Activated naive CD4-positive, alpha-beta T cell (primary cell): ENCODE data around the gene RAI1.

Source experiments
- DNase-seq, 4 experiments: peaks; one replicate each; lab custom pipeline; 2025; lab: John Stamatoyannopoulos, UW

Gene RAI1

DNA sequence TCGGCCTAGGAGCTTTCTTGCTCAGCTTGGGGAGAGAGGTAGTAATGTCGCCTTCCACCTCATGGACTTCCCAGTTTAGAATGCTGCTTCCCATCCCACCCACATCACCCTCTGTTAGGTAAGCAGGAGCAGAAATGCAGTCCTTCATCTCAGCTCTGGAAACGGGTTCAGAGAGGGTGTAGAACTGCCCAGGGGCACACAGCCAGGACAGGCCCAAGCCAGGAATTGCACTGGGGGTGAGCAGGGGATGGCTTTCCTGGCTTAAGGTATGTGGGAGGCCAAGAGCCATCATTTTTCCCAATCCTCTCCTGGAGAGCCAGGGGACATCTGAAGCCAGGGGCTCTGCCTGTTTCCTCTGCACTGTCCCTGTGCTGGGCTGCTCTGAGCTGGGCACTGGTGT lies 33.6 kb downstream of the RAI1 start:
- DNase-seq: no peak

DNA sequence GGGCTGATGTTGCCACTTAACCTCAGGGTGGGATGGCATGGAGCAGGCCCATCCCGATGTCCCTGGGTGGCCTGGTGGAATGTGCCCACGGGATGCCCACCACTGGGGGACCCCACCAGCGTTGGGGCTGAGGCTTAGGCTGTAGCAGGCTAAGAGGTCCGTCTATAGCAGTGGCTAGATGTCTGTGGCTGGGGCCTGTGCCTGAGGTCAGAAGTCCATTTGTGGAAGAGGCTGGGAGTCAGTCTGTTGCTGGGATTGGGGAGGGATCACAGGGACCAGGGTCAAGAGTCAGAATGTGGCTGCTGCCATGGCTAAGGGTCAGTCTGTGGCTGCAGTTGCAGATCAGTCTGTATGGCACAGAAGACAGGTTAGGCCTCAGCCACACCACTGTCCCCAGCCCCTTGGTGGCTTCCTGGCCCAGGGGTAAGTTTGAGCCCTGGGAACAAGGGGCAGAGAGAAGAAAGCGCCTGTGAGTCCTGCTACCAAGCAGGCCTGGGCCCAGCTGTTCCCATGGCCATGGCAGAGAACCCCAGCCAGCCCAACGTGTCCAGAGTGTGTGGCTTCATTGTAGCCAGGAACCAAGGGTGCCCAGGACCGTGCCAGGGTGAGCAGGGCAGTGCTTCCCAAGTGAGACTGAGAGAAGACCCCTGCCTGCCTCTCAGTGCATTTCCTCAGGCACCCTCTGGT lies 35.7 kb downstream of the RAI1 start:
- no peak for DNase-seq

DNA sequence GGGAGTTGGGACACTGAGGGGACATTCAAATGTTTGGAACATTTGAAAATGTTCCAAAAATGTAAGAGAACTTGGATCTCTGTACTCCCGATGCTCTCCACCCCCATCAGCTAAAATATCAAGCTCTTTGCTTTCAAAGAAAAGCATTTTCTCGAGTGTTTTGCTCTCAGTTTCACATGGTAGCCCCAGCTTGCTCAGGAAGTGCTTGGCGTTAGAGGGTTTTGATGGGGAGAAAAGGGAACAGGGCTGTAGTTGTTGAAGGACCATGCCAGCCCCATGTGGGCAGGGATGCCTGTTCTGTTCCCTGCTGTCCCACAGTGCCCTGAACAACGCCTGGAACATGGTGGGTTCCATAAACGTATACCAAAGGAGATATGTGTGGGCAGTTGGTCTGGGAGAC lies 37.0 kb downstream of the RAI1 start:
- DNase-seq: no peak

DNA sequence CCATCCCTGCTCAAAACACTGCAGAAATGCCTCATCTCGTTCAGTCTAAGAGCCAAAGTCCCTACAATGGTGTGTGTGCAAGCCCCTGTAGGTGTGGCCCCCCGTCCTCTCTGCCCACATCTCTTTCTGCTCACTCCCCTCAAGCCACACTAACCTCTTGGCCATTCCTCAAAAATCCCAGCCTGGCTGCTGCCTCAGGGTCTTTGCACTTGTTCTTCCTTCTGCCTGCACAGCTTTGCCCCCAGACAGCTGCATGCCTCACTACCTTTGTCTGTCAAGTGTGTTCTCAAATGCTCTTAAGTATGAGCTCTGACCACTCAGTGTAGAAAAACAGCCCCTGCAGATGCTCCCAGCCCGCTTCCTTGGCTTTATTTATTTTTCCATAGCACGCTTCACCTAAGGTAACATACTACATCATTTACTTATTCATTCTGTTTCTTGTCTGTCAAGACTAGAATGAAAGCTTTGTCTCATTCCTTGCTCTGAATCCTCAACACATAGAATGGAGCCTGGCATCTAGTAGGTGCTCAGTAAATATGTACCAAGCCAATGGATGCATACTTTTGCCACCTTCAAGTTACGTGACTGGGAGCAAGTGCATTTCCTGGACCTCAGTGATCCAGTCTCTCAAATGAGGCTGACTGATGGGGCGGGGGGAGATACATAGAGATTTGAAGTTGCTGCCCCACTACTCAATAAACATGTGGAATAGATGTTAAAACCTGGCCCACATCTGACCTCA lies 38.1 kb downstream of the RAI1 start:
- no peak for DNase-seq

DNA sequence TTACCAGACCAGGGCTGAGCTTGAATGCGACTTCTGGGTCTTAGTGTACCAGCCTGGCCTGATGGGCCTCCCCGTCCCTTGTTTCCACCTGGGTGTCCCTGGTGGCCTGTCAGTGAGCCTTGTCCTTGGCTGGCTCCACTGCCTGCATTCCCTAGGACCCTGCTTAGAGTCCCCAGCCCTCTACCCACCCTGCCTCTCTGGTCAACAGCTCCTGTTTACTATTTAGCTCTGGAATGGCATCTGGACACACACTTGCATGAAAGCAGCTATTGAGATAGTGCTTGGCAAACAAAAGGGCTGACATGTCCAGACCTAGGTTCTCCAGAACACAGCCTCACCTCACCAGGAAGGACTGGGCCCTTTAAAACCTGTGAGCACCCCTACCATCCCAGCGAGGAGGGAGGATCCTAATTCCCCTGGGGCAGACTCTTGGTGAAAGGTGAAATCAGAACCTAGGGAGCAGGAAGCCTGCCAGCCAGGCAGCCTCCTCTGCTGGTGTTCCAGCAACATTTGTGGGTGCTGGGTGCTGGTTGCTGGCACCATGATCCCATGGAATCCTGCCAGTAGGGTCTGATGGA lies 38.8 kb downstream of the RAI1 start:
- no peak for DNase-seq

DNA sequence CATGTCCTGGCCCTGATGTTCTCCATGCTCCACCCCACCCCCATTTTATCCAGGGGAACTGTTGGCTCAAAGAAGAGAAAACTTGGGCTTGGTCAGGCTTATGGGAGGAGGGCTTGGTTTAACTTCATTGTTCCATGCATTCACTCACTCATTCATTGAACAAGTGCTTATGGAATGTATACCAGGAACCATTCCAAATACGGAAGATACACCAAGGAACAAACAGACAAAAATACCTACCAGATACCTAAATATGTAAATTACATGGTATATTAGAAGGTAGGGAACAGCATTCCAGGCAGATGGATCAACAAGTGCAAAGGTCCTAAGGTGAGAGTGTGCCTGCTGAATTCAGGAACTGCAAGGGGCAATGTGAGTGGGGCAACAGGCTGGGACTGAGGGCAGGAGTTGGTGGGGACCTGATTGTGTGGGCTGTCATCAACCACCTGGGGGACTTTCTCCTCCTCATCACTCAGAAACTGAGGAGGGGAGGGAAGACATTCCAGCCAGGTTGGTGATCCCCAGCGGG lies 39.9 kb downstream of the RAI1 start:
- no peak for DNase-seq

DNA sequence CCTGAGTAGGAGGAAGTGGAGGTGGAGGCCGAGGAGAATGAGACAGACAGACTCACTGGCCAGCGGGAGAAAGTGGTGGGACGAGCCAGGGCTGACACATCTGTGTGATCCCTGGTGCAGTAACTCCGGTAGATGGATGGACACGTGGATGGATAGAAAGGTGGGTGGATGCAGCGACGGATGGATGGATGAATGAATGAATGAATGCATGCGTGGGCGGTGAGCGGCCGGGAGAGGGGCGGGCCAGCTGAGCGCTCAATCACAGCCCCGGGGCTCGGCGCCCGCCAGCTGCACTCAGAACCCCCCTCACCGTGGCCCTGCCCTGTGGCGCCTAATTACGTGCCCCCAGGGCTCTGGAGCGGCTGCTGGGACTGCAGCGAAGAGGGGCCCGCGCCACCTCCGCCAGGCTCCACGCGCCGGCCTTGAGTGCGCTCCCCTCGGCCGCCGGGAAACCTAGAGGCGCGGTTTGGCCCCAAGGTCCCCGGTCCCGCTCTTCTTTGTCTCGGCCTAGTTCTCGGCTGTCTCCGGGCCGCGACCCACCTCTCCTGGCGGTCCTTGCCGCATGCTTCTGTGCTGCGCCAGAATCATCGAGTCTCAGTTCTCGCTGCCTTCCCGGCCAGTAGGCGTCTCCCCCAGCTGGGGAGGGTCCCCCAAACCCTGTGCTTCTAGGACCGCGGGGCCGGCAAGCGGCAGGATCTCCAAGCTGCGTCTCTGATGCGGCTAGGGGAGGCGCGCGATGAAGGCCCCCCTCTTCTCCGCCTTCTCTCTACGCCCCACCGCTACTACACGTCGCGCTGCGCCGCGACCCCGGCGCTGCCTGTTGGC lies 41.0 kb downstream of the RAI1 start:
- DNase-seq: no peak

DNA sequence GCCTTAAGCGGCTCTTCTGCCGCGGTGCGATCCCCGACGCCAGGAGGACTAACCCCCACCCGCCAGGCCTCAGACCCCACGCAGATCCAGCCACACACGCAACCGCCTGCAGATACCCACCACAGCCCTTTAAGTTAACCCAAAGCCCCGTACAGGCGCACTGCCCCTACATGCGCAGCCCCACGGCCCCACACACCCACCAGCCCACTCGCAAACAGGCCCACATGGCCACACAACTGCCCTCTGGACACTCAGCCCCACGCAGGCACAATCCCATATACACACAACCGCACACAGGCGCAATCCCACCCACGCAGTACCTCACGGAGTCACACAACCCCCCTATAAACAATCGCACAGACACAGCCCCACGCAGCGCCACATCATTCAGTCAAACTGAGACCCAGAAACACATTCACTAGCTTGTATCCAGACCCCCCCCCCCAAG lies 41.7 kb downstream of the RAI1 start:
- no peak for DNase-seq

DNA sequence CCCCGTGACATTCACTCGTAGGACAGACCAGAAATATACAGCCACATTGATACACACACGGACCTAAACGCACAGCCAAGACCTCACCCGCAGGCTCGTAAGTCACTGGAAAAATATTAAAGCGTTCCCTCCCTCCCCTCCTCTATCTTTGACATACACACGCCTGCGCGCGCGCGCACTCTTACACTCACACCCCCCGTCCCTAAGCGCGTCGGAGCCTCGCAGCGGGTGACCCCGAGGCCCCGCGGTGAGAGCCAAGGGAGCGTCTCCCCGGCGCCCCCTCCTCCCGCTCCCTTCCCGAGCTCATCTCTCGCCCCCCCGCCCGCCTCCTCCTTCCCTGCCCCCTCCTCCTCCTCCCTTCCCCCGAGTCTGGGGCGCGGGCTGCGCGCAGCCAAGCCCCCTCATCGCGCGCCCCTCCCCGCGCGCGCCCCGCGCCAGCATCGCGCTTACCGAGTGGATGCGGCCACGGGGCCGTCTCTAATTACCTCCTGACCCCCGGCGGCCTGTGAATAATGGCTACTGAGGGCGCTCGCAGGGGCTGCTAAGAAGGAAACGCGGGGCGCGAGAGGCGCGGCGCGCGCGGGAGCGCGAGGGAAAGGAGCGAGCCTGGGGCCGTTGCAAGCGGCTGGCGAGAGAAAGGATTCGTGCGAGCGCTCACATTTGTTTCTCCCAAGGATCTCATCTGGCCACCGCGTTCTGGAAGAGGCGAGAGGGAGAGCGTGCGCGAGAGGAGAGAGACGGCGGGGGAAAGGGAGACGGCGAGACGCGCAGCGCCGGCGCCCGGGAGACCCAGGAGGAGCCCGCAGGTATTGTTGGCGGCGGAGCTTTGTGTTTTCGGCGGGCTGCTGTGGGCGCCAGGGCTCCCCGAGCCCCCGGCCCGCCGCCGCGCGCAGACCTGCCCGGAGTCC lies 42.4 kb downstream of the RAI1 start:
- peak in 1 of 4 experiments; percentile 13 for DNase-seq

DNA sequence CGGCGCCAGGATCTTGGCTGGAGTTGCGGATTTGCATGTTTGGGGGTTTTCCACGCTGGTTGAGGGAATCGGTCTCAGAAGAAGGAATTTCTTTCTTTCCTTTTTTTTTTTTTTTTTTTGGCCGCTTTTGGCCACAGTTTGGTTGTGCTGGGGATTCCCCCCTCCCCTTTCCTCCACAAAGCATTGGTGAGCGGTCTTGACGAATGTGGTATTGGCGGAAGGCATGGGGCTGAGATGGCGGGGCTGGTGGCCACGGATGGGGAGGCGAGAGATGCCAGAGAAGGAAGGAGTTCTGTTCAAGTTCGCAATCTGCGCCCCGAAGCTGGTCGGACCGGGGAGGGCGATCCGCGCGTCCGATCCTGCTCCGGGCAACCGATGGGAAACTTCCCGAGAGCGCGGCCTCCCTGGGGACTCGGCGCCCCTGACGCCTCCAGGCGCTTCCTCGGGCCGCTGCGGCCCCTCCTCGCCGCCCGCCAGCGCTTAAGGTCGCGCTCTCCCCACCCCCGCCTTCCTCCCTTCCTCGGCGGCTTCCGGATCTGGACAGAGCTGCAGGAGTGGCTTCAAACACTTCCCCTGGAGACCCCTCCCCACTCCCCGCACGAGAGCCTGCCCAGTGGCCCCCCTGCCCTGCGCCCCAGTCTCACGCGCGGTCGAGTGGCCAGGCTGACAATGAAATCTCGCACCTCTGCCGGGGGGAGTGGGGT lies 43.2 kb downstream of the RAI1 start:
- DNase-seq: no peak

DNA sequence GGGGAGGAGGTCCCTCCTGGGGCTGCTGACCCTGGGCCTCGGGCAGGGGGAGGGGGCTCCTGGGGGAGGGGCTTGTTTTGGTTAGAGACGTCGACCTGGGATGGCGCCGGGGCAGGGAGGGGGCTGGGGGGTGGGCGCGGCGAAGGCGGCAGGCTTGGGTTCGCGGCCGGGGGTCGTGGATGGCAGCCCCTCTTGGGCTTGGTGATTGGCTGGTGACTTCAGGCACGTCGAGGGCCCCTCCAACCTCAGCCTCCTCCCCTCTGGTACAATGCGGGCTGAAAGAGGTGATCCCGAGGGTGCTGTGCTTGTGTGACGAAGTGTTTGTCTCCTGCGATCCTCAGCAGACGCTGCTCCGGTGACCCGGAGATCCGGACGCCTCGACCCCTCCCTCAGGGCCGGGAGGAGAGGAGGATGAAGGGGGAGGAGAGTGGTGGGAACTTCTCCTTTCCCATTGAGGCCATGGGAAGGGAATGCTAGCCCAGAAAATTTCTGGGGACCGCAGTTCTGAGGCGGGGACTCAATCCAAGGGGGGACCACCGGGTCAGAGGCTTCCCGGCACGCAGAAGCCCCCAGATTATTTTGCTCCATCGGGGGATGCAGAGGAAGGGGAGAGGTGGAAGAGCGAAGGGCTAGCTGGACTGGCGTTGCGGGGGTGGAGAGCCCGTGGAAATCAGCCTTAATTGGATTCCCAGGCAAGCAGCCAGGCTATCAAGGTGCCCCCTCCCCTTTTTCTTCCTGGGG lies 43.9 kb downstream of the RAI1 start:
- DNase-seq: no peak

DNA sequence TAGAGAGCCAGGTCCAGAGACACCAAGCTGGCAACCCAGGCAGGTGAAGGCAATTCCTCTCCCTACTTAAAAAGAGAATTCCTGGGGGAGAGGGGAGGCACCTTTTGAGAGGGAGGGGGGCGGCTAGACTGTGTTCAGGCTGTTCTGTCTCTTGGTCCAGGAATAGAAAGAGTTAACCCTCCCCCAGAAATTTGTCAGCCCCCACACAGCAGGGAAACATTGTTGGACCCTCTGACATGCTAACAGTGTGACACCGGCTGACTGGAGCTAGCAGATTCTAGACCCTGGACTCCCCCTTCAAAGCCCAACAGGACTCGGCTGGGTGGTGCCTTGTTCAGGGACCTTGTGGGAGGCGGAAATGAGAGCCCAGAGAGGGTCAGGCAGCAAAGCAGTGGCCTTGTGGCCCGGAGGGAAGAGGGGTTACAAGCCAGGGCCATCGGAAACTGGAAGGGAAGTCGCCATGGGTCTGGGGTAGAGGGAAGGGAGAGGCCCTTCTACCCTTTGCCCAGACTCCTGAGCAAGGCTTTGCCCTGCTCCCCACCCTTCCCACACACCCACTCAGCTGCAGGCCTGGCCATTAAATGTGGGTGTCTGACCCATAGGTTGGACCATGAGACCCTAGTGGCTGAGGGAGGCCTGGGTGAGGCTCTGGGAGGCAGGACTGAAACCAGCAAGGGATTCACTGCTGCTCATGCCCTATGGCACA lies 44.6 kb downstream of the RAI1 start:
- no peak for DNase-seq

DNA sequence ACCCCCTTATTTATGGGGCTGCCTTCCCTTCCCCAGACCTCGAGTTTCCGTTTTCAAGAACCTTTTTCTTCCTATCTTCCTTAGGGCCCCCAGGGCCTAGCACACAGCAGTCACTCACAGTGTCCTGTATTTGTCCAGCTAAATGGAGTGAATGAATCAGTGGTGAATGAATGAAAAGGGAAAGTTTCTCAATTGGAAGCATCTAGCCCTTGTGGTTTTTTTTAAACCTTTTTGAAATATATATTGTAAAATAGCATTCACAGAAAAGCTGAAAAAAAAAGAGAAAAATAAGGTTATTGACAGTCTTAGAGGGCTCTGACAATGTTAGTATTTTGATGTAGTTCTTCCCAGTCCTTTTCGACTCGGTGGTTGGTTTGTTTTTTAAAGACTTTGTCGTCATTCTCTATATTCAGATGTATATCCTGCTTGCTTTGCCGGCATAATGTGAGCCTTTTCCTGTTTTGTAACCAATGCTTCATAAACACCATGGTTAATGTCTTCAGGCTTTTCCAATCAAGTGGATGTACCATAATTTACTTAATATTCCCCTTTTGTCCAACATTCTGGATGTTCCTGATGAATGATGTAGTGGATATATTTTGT lies 45.3 kb downstream of the RAI1 start:
- DNase-seq: no peak

DNA sequence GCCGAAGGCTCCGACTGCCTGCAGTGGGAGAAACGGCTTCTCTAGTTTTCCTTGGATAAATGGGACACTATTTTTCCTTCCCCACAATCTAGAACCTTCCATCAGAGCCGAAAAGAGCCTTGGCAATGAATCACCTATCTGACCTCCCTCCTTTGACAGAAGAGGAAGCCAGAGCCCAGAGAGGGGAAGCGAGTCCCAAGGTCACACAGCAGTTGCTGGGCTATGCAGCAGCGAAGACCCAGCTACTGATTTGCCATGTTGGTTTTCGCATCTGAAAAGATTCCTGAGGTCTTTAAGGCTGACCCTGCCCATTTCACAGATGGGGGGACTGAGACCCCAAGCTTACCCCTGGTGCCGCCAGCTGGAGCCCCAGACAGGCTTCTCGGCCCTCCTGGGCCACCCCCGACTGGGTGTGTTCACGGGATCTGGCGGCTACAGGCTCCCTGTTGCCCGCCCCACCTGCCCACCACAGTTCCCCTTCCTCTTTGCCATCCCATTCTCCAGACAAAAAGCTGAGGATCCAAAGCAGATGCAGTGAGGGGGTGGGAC lies 45.9 kb downstream of the RAI1 start:
- no peak for DNase-seq

DNA sequence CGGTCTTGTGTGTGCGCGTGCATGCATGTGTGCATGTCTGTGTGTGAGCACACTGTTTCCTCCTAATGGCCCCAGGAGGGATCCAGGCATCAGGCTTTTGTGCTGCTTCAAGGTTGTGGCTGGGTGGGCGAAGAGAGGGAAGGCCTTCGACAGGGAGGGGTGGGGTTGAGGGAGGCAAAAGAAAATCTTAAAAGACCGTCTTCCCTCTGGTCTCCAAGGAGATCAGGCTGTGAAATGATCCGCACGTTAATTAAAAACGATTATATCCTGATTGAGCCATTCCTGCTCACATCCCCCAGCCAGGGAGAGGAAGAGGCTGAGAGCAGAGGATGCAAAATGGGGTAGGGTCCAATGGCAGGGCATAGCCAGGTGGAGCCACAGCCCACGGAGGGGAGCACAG lies 46.9 kb downstream of the RAI1 start:
- no peak for DNase-seq

DNA sequence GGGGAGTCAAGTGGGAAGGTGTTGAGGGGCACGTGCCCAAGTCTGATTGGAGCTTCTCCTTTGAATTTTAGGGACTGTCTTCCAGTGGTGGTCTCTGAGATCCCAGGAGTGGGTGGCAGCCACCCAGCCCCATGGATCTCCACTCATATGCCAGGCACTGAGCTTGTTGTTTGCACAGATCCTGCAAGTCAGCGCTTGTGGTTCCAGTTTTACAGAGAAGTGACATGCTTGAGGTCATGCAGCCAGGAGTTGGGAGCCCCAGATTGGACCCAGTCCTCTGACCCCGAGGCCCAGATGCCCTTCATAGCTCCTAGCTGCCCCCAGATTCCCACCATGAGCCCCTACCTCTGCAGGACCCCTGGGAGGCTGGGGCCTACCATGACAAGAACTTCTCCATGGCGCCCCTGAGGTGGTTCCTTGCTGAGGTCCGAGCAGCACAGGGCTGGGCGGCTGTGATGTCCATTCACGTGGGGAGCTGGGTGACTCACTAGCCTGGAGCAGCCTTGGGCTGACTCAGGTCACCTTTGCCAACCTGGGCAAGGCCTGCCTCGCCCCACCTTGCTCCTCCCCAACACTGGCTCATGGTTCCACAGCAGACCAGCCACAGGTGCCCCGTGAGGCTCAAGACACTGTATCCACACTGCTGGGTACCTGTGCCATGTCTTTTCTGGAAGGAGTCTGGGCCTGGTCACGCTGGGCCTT lies 47.4 kb downstream of the RAI1 start:
- DNase-seq: no peak

DNA sequence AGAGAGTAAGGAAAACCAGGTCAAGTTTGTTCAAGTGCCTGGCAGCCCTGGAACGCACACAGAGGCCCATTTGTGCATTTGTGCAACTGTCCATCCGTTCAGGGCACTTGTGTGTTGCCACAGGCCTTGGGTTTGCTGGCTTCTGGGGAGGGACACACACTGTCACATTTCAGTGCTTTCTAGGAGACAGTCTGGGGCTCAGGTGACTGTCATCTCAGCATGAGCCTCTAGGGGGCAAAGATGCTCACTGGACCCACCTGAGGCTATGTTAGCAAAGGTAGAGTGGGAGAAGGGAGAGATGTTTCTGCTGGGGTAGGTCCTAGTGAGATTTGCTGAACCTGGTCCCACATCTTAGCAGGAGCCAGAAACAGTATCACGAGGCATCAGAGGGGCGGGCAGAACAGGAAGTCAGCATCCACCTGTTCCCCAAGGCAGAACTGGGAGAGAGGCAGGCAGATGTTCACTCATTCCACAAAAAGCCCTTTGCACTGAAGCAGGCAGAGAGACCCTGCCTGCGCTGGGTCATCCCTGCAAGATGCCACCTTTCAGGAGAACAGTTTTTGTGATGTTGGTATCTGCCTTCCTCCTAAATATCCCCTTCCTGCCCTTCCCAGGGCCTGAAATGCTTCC lies 48.5 kb downstream of the RAI1 start:
- peak in 2 of 4 experiments; percentile 35 to 44 for DNase-seq
